BE2C (cell line): ENCODE measurements around the gene LZTFL1.

Experiments used
- DNase-seq: peaks from one replicate; pipeline ENCODE4 v3.0.0-alpha.2; 2020
- H3K27me3 ChIP-seq: fragments of 250-450 bp; sonication (Bioruptor Pico); 2 replicates; pipeline ENCODE4 v1.5.1; 2020; ENCODE audit warnings: mild to moderate bottlenecking
- H3K36me3 ChIP-seq: fragments of 250-450 bp; sonication (Bioruptor Pico); 2 replicates; pipeline ENCODE4 v1.5.1; 2020; ENCODE audit warnings: mild to moderate bottlenecking
- H3K4me1 ChIP-seq: fragments of 250-450 bp; sonication (Bioruptor Pico); 2 replicates; pipeline ENCODE4 v1.5.1; 2020
- H3K4me3 ChIP-seq: 2 replicates; pipeline ENCODE4 v1.5.1; 2011; ENCODE audit warnings: low read depth, low read length
- H3K9me3 ChIP-seq: fragments of 250-450 bp; sonication (Bioruptor Pico); 2 replicates; pipeline ENCODE4 v1.5.1; 2020
- TF ChIP-seq, protein P1 (sequence below): IDR thresholded peaks from 2 replicates; pipeline ENCODE4 v1.5.1; 2012; ENCODE audit warnings: mild to moderate bottlenecking, low read depth, low read length

The LZTFL1 gene

DNA sequence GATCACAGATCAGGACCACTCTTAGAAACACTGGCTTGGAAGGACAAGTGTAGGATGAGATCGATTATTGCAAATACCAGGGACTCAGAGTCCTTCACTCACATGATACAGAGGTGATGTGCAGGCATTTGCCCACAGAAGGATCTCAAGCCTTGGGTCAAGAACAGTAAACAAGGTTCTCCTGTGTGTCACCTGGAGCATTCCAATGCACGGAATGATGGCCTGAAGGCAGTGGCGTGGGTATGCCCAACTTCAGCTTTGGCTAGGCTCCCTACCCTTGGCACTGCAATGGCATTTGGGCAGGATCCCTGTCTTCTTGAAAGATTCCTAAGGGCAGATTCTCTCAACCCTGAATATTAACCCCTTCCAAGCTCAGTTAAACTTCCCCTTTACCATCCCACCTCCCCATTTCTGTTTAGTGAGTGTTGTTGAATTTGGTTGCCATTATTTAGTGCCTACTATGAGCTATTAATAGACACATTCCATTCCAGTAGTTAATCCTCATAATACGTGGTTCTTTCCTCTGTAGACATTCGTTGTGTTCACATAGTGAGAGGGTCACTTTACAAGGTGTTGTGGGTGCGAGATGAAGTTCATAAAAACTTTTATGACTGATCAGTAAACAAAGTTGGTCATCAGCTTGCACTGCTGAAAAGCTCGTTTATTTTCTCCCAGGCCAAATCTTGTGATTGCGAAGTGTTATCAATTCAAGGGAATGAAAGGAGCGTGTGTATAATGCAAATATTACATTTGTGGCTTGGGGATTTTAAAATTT, 1.1 kb upstream of the LZTFL1 start:
- TF ChIP-seq, protein P1, sequence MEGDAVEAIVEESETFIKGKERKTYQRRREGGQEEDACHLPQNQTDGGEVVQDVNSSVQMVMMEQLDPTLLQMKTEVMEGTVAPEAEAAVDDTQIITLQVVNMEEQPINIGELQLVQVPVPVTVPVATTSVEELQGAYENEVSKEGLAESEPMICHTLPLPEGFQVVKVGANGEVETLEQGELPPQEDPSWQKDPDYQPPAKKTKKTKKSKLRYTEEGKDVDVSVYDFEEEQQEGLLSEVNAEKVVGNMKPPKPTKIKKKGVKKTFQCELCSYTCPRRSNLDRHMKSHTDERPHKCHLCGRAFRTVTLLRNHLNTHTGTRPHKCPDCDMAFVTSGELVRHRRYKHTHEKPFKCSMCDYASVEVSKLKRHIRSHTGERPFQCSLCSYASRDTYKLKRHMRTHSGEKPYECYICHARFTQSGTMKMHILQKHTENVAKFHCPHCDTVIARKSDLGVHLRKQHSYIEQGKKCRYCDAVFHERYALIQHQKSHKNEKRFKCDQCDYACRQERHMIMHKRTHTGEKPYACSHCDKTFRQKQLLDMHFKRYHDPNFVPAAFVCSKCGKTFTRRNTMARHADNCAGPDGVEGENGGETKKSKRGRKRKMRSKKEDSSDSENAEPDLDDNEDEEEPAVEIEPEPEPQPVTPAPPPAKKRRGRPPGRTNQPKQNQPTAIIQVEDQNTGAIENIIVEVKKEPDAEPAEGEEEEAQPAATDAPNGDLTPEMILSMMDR: no peak
- Histone ChIP-seq H3K36me3 (no peaks in the 10 kb centered on the region), H3K9me3 (no peaks in the 10 kb centered on the region), H3K27me3 (no peaks in the 10 kb centered on the region), H3K4me3 (no peak overlapping the region), H3K4me1 (no peaks in the 10 kb centered on the region)
- DNase-seq: no peak

DNA sequence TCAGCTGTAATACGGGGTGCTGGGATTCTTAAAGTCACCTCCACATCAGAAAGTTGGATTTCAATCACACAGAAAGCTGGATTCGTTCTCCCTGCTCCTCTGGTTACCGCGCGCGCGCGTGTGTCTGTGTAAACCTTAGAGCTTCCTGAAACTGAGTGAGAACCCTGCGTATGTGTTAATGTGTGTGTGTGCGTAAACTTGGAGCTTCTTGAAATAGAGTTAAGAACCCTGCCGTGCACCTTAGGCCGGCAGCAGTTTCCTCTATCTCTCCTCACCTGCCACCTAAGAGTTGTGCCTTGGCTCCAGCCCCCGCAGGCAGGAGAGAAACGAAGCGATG, 531 bp downstream of the LZTFL1 start:
- peak; percentile 23 for DNase-seq
- Histone ChIP-seq H3K27me3 (no peaks in the 10 kb centered on the region), H3K4me1 (no peaks in the 10 kb centered on the region), H3K36me3 (no peaks in the 10 kb centered on the region), H3K4me3 (peak overlapping the region; percentile 71), H3K9me3 (no peaks in the 10 kb centered on the region)
- TF ChIP-seq, protein P1: no peak

DNA sequence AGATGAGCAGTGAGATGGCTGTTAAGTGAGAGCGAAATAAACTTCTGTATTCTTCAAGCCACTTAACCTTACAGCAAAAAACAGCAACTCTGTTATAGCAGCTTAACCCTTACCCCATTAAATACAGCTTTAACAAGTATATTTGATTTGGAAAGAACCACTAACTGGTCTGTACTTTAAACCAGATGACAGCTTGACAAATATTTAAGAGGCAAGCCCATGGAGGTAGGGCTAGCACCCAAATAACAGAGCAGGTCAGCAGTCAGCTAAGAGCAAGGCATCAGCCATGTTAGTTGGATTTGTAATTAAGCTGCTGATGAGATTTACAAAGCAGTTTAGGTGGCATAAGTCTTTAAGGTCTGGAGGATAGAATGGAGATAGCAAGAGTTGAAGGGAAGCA, 3.5 kb downstream of the LZTFL1 start:
- no peak overlapping the region for H3K4me3 ChIP-seq
- H3K36me3 ChIP-seq: no peaks in the 10 kb centered on the region
- TF ChIP-seq, protein P1: no peak
- no peaks in the 10 kb centered on the region for H3K27me3 ChIP-seq
- H3K4me1 ChIP-seq: no peaks in the 10 kb centered on the region
- no peaks in the 10 kb centered on the region for H3K9me3 ChIP-seq
- DNase-seq: no peak

DNA sequence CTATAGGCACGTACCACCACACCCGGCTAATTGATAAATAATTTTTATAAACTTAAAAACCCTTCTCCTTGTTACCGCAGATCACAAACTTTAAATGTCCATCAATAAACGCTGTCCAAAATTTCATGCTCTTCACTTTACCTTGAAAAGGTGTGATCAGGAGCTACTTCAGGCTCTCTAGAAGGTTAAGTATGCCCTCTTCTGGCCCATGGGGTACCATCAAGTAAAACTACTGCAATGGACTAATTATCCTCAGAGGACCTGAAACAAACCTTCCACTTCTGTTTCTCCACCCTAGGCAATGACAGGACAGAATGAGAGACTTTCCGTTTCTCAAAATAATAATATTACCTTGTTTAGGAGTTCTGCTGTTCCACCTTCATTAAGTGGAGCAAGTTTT, 9.2 kb downstream of the LZTFL1 start:
- Histone ChIP-seq H3K36me3 (no peaks in the 10 kb centered on the region), H3K4me3 (no peak overlapping the region), H3K9me3 (no peaks in the 10 kb centered on the region), H3K27me3 (no peaks in the 10 kb centered on the region), H3K4me1 (no peaks in the 10 kb centered on the region)
- DNase-seq: no peak
- TF ChIP-seq, protein P1: 0 out of 2 replicates have a peak, but pooled peaks have one; percentile 4

DNA sequence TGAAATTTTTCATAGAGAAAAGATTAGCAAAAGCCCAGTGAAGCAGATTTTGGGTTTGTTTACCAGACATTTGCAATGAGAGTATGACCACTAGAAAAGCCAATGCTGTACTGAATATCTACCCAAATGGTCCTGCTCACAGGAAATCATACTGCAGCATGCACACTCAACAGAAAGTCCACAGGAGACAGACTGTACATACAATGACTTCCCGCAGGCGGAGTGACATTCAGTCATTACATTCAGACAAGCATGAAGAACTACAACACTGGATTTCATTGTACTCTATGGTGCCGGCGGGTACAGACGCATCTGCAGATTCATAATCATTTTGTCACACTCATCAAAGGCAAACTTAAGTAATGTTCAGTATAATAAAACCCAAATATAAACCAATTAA, 11.8 kb downstream of the LZTFL1 start:
- no peaks in the 10 kb centered on the region for H3K36me3 ChIP-seq
- no peak for DNase-seq

DNA sequence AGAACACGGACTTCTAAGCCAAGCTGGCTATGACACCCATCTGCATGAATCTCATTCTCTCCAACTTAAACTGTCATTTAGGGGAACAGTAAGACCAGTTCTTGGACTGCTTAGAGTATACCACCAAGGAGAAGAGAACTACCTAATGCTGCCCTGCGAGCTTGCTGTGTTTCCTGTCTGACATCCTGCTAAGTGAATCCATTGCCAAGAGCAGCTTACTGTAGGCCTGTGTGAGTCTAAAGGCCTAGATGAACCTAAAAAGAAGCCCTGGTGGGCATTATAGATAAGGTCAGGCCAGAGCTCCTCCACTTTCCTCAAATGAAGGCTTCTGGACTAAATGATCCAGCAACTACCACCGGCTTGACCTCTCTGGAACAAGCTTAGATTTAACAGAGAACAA, 15.0 kb downstream of the LZTFL1 start:
- DNase-seq: no peak
- Histone ChIP-seq H3K27me3 (no peaks in the 10 kb centered on the region), H3K36me3 (no peaks in the 10 kb centered on the region), H3K4me1 (no peaks in the 10 kb centered on the region), H3K9me3 (no peaks in the 10 kb centered on the region), H3K4me3 (no peak overlapping the region)
- TF ChIP-seq, protein P1: no peak

More for the DNA sequence above, 11.8 kb downstream of the LZTFL1 start:
- Histone ChIP-seq H3K4me1 (no peaks in the 10 kb centered on the region), H3K9me3 (no peaks in the 10 kb centered on the region), H3K27me3 (no peaks in the 10 kb centered on the region), H3K4me3 (no peak overlapping the region)
- TF ChIP-seq, protein P1: no peak
